ENCODE measurements around the gene SH3BP5L.
"Not testable (repeated sequence)": the region's sequence is repeated elsewhere in the genome, so short reads cannot be mapped to it uniquely, and the experiment has no call there.

Gene SH3BP5L

GRCh38 chr1:248807067-248807737 lies 18.5 kb downstream of the SH3BP5L start:
- DNase-seq, result peak; percentile 28

DNA sequence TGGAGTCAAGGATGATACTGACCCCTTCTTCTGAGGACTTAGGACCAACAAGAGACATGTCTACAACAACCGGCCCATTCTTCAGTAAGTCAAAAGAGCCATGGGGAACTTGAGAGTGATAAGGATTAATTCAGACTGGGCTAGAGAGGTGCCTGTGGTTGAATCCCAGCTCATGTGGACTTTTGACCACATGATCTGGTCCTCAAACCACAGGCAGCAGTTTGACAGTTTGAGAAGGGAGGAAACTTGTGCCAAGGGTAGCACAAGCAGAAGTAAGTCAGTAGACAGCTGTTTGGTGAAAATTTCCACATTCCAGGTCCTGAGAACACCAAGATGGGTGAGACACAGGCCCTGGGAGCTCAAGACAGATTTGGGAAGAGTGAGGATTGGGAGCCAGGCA lies 19.8 kb downstream of the SH3BP5L start:
- DNase-seq, result no peak

DNA sequence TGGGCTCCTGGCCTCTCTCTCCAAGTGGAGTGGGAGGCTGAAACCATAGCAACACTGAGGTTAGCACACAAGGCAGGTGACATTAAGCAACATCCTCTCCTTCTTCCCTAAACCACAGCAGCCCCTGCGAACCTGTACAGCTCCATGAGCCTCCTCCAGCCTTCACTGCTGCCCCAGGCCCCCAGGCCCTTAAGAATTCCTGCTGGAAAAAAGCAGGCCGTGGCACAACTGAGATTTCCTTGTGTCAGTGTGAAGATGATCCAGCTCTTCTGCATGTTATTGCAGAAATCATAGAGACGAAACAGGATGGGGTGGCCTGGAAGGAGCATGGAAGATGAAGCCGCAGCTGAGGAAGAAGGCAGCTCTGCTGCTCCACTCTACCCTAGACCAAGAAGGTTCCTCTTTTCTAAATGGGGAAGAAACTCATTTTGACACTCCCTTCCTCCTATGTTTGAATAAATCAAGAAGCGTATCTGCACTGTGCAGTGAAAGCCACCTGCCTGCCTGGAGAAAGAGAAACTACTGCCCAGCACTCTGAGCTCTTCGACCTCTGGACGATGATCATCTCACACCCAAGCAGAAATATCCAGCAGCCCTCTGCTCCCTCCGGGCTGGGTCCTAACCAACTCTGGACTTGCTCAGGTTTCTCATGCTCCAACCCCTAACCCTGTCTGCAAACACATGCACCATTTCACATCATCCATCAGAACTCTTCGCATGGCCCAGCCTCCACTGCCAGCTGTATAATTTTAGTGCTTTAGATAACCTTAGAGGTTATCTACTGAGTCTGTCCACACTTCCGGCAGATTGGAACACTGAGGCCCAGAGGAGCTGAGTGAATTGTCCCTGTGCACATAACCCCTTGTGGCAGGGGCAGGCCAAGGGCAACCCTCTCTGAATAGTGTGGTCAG lies 20.7 kb downstream of the SH3BP5L start:
- no peak for DNase-seq

DNA sequence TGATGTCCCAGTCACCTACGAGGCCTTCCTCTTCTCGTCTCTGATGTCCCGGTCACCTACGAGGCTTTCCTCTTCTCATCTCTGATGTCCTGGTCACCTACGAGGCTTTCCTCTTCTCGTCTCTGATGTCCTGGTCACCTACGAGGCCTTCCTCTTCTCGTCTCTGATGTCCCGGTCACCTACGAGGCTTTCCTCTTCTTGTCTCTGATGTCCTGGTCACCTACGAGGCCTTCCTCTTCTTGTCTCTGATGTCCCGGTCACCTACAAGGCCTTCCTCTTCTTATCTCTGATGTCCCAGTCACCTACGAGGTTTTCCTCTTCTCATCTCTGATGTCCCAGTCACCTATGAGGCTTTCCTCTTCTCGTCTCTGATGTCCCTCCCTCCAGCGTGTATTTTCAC lies 22.2 kb downstream of the SH3BP5L start:
- DNase-seq, result not testable (repeated sequence)

- DNase-seq, result no peak
These were observed 23.3 kb downstream of the SH3BP5L start for GRCh38 chr1:248802454-248802853.

- no peak for DNase-seq
These were observed 25.3 kb downstream of the SH3BP5L start for GRCh38 chr1:248800459-248800858.

- DNase-seq, result no peak
These were observed 26.9 kb downstream of the SH3BP5L start for GRCh38 chr1:248798791-248799190.

DNA sequence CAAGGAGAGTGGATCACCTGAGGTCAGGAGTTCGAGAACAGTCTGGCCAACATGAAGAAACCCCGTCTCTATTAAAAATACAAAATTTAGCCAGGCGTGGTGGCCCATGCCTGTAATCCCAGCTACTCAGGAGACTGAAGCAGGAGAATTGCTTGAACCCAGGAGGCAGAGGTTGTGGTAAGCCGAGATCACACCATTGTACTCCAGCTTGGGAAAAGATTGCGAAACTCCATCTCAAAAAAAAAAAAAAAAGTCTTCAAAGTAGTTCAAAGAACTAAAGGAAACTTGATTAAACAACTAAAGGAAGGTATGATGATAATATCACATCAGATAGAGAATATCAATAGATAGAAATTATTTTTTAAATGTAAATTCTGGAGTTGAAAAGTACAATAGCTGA lies 31.1 kb downstream of the SH3BP5L start:
- not testable (repeated sequence) for DNase-seq

DNA sequence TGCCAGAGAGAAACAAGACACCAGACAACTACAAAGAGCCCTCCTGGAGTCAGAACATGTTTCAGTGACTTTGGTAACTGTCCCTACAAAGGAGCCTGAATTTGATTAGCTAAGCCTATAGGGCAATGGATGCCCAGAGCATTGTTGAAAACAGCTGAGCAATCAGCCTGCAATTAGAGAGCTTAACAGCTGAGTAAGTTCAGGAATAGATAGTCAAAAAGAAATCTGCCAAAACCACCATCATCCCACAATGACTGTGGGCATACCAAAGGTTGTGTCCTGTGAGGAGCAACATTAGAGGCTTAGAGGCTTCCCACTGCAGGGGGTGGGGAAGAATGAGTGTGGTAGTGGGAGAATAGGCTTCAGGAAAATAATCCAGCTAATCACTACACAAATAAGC lies 32.1 kb downstream of the SH3BP5L start:
- DNase-seq, result peak; percentile 1

- DNase-seq, result no peak
These were observed 33.4 kb downstream of the SH3BP5L start for GRCh38 chr1:248792342-248792741.

GRCh38 chr1:248791010-248791409 lies 34.7 kb downstream of the SH3BP5L start:
- no peak for DNase-seq

DNA sequence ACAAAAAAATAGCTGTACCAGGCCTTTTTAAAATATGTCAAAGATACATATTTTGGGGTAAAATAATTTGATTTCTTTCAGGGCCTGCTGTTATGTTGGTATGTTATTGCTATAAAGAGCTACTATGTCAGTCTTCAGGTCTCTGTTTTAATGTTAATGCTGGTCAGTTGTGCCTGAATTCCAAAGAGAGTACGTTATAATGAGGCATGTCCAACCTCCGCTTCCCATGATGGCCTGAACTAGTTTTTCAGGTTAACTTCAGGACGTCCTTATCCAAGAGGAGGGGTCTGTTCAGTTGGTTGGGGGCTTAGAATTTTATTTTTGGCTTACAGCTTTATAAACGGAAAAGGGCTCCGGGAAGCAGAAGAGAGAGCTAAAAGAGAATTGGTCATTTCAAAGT lies 35.3 kb downstream of the SH3BP5L start:
- no peak for DNase-seq

- not testable (repeated sequence) for DNase-seq
These were observed 36.4 kb downstream of the SH3BP5L start for GRCh38 chr1:248789337-248789736.

DNA sequence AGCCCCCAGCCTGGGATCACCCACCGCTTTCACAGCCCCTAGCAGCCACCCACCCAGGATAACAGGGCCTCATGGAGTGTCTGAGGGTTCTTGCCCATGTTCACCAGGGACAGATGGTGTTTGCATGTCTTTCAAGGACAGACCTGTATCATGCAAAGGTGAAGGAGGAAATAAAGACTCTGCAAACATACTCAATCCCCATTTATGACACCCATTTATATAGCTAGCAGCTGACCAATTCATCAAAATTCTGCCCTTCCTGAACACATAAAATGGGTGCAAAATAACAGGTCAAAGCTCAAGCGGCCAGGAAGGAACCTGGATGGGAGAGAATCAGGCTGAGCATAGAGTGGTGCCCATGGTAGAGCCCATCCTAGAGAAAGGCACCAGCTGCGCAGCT lies 37.4 kb downstream of the SH3BP5L start:
- no peak for DNase-seq

DNA sequence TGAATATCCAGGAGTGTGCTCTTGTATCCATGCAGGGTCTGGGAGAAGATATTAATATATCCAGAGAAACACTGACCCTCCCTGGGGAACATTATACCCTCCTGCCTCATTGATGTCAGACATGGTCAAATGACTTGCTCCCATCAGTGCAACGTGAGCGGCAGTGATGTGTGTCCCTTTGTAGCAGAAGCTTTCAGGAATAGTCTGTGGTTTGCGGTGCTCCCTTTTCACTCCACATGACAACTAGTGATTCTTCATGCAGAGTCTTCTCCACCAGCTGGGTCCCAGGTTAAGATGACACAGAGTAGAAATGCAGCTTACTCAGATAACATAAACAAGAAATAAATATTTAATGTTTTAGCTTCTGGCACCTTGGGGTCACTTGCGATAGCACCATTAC lies 38.3 kb downstream of the SH3BP5L start:
- no peak for DNase-seq

GRCh38 chr1:248786156-248786555 lies 39.6 kb downstream of the SH3BP5L start:
- DNase-seq, result no peak

GRCh38 chr1:248783367-248783766 lies 42.3 kb downstream of the SH3BP5L start:
- DNase-seq, result no peak

- DNase-seq, result no peak
These were observed 43.1 kb downstream of the SH3BP5L start for GRCh38 chr1:248782416-248783141.

DNA sequence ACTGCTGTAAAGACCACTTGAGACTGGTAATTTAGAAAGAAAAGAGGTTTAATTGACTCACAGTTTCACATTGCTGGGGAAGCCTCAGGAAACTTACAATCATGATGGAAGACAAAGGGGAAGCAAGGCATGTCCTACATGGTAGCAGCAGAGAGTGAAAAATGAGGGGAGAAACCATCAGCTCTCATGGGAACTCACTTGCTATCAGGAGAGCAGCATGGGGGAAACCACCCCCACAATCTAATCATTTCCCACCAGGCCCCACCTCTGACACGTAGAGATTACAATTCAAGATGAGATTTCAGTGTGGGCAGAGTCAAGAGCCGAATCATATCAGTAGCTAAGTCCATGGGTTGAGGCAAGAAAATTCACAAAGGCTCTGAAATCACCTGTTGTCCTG lies 46.4 kb downstream of the SH3BP5L start:
- no peak for DNase-seq

DNA sequence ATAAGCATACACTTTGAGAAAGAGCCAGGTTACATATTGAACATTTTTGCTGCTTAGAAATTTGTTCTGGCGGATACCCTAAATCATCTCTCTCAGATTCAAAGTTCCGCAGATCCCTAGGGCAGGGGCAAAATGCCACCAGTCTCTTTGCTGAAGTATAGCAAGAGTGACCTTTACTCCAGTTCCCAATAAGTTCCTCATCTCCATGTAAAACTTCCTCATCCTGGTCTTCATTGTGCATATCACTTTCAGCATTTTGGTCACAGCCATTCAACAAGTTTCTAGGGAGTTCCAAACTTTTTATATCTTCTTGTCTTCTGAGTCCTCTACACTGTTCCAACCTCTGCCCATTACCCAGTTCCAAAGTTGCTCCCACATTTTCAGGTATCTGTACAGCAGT lies 46.8 kb downstream of the SH3BP5L start:
- DNase-seq, result no peak

DNA sequence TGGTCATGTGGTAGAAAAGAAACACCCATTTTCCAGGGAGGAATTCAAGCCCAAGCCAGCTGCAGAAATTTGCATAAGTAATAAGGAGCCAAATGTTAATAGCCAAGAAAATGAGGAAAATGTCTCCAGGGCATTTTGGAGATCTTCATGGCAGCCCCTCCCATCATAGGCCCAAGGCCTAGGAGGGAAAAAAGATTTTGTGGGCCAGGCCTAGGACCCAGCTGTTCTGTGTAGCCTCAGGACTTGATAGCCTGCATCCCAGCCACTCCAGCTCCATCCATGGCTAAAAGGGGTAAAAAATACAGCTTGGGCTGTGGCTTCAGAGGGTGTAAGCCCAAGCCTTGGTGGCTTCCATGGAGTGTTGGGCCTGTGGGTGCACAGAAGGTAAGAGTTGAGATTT lies 48.7 kb downstream of the SH3BP5L start:
- no peak for DNase-seq

DNA sequence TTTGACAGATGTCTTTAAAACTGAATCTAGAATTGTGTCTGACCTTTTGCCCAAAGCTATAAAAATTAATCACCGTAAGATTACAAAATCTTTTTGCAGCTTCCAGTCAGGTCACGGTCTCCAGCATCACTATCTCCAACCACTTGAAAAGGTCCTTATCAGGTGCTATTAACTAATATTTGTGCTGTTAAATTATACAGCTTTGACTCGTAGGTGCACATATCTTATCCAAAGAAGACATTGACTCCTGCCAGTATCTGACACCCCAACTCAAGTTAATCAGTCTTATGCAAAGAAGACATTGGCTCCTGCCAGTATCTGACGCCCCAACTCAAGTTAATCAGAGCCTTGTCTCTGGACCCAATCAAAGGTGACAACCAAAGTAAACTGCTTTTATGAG lies 50.3 kb downstream of the SH3BP5L start:
- no peak for DNase-seq
